AG10803 (cell line): ENCODE data around the gene TCFL5.

ENCODE experiments used
- DNase-seq: peaks from one replicate; pipeline ENCODE4 v3.0.0; 2010; ENCODE audit warnings: low read depth
- H3K4me3 ChIP-seq: 2 replicates; pipeline ENCODE4 v1.5.1; 2011; ENCODE audit warnings: mild to moderate bottlenecking, low read length, control low read depth
- TF ChIP-seq, protein P1 (sequence below): conservative IDR thresholded peaks from 2 replicates; pipeline ENCODE4 v1.5.1; 2011; ENCODE audit warnings: mild to moderate bottlenecking, low read length, control low read depth, inconsistent platforms

Gene TCFL5

DNA sequence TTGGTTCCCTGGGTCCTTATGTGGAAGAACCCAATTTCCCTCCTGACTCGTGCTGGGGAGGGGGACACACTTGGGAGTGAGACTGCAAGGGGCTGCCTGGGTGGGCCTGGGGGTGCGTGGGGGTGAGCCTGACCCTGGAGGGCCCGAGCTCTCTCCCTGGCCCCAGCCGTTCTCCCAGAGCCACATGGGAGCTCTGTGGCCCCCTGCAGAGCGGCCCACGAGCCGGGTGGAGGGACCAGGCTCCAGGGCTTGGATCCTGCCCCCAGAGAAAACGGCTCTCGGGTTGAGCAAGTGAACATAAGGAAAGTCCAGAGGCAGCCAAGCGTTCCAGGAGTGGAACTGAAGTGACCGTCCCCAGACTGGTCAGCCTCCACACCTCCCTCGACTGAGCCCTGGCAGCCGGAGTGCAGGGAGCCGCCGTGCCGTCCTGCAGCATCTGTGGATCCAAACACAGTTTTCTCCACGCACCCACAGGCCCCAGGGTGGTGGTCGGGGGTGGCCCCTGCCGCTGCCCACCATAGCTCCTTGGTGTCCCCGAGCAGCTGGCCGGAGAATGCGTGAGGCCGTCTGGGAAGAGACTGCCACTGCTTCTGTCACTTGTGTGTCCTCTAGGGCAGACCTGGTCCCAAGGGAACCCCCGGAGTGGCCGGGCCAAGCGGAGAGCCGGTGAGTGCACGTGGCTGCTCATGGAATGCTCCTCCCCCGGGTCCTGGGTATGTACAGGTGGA, 34.1 kb downstream of the TCFL5 start:
- TF ChIP-seq, protein P1, sequence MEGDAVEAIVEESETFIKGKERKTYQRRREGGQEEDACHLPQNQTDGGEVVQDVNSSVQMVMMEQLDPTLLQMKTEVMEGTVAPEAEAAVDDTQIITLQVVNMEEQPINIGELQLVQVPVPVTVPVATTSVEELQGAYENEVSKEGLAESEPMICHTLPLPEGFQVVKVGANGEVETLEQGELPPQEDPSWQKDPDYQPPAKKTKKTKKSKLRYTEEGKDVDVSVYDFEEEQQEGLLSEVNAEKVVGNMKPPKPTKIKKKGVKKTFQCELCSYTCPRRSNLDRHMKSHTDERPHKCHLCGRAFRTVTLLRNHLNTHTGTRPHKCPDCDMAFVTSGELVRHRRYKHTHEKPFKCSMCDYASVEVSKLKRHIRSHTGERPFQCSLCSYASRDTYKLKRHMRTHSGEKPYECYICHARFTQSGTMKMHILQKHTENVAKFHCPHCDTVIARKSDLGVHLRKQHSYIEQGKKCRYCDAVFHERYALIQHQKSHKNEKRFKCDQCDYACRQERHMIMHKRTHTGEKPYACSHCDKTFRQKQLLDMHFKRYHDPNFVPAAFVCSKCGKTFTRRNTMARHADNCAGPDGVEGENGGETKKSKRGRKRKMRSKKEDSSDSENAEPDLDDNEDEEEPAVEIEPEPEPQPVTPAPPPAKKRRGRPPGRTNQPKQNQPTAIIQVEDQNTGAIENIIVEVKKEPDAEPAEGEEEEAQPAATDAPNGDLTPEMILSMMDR = no peak
- no peak for DNase-seq
- no peak overlapping the region for H3K4me3 ChIP-seq

- TF ChIP-seq, protein P1 = no peak
- DNase-seq = no peak
- no peak overlapping the region for H3K4me3 ChIP-seq
Observed at GRCh38 chr20:62826646-62827310, 34.8 kb downstream of the TCFL5 start.

- TF ChIP-seq, protein P1 = no peak
- no peak for DNase-seq
- H3K4me3 ChIP-seq = no peak overlapping the region
Observed at GRCh38 chr20:62825986-62826645, 35.5 kb downstream of the TCFL5 start.

GRCh38 chr20:62825333-62825985, 36.2 kb downstream of the TCFL5 start:
- TF ChIP-seq, protein P1 = no peak
- no peak for DNase-seq
- H3K4me3 ChIP-seq = no peak overlapping the region

GRCh38 chr20:62824476-62825332, 36.9 kb downstream of the TCFL5 start:
- TF ChIP-seq, protein P1 = no peak
- H3K4me3 ChIP-seq = no peak overlapping the region

DNA sequence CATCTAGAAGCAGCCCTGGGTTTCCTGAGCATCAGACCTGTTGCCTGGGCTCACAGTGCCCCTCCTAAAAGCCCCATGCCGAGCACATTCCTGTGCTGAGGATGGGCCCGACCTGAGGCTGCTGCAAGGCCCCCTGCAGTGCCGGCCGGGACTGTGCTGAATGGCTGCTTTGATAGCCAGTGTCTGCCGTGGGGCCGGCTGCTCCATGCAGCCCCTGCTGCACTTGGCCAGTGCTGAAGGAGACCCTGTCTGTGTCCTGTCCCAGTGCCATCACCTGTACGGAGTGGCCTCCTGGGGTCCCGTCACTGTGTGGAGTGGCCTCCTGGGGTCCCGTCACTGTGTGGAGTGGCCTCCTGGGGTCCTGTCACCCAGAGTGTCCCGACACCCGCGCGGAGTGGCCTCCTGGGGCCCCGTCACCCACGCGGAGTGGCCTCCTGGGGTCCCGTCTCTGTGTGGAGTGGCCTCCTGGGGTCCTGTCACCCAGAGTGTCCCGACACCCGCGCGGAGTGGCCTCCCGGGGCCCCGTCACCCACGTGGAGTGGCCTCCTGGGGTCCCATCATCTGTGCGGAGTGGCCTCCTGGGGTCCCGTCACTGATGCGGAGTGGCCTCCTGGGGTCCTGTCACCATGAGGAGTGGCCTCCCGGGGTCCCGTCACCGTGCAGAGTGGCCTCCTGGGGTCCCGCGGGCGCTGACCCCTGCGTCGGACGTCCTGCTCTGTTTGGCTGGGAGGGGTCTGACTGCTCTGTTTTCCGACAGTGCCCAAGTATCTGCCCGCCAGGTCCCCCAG, 37.7 kb downstream of the TCFL5 start:
- no peak for DNase-seq
- no peak overlapping the region for H3K4me3 ChIP-seq
- TF ChIP-seq, protein P1 = no peak

More at GRCh38 chr20:62824476-62825332, 36.9 kb downstream of the TCFL5 start:
- no peak for DNase-seq
